HepG2 (cell line): ENCODE data around the gene HIRA. TPM values are rescaled to one million over a fixed set of nuclear protein-coding genes. Genes with fewer than 3 reads are reported as not detected.

Experiments
- ARID4A ChIP-seq: sonication (generic); formaldehyde crosslinking; IDR thresholded peaks from 2 replicates; pipeline ENCODE4 v1.5.0; 2020; ENCODE audit warnings: mild to moderate bottlenecking, missing genetic modification reagents, borderline replicate concordance
- ARNT2 ChIP-seq: sonication (generic); formaldehyde crosslinking; IDR thresholded peaks from 2 replicates; pipeline ENCODE4 v1.8.0; 2022; ENCODE audit warnings: mild to moderate bottlenecking, low read depth, missing genetic modification reagents, moderate library complexity
- CBFB ChIP-seq: sonication (generic); formaldehyde crosslinking; IDR thresholded peaks from 2 replicates; pipeline ENCODE4 v1.4.0; 2020; ENCODE audit warnings: missing genetic modification reagents
- HDAC2 ChIP-seq: sonication (generic); formaldehyde crosslinking; IDR thresholded peaks from 2 replicates; pipeline ENCODE4 v1.4.0; 2020; ENCODE audit warnings: missing genetic modification reagents
- HNF4A ChIP-seq: sonication (generic); formaldehyde crosslinking; IDR thresholded peaks from 2 replicates; pipeline ENCODE4 v1.4.0; 2020; ENCODE audit warnings: missing genetic modification reagents
- KLF15 ChIP-seq: sonication (generic); formaldehyde crosslinking; IDR thresholded peaks from 2 replicates; pipeline ENCODE4 v1.8.1; 2023; ENCODE audit warnings: borderline replicate concordance, mild to moderate bottlenecking, inconsistent platforms, missing genetic modification reagents, mixed read lengths
- MEF2D ChIP-seq: sonication (generic); formaldehyde crosslinking; IDR thresholded peaks from 2 replicates; pipeline ENCODE4 v1.5.1; 2020; ENCODE audit warnings: mild to moderate bottlenecking, missing genetic modification reagents
- NRL ChIP-seq: sonication (generic); formaldehyde crosslinking; IDR thresholded peaks from 2 replicates; pipeline ENCODE4 v1.5.0; 2020; ENCODE audit warnings: missing genetic modification reagents, mild to moderate bottlenecking, moderate library complexity, borderline replicate concordance
- PBX3 ChIP-seq: sonication (generic); formaldehyde crosslinking; IDR thresholded peaks from 2 replicates; pipeline ENCODE4 v1.8.1; 2023; ENCODE audit warnings: missing genetic modification reagents, inconsistent platforms, borderline replicate concordance
- PHF21A ChIP-seq: sonication (generic); formaldehyde crosslinking; IDR thresholded peaks from 2 replicates; pipeline ENCODE4 v1.5.0; 2020; ENCODE audit warnings: mild to moderate bottlenecking, missing genetic modification reagents
- POLR2A ChIP-seq, 2 experiments: IDR thresholded peaks; 2 replicates each; pipeline ENCODE4 v1.6.1; 2011; ENCODE audit warnings: low read depth in 2 of 2, low read length in 2 of 2, mild to moderate bottlenecking in 1 of 2, moderate library complexity in 1 of 2; ENCODE audit not compliant: insufficient read depth in 1 of 2
- RNF2 ChIP-seq: fragments of 450-650 bp; conservative IDR thresholded peaks from 2 replicates; pipeline ENCODE4 v1.6.1; 2016; ENCODE audit warnings: low read depth
- SUZ12 ChIP-seq: fragments of 150-350 bp; IDR thresholded peaks from 2 replicates; pipeline ENCODE4 v1.6.1; 2014; ENCODE audit warnings: low read depth, low read length
- TBX2 ChIP-seq: sonication (generic); formaldehyde crosslinking; IDR thresholded peaks from 2 replicates; pipeline ENCODE4 v1.5.0; 2020; ENCODE audit warnings: missing genetic modification reagents, mild to moderate bottlenecking, borderline replicate concordance
- THAP7 ChIP-seq: sonication (generic); formaldehyde crosslinking; IDR thresholded peaks from 2 replicates; pipeline ENCODE4 v1.8.1; 2023; ENCODE audit warnings: mild to moderate bottlenecking, missing genetic modification reagents
- ZNF225 ChIP-seq: sonication (generic); formaldehyde crosslinking; IDR thresholded peaks from 2 replicates; pipeline ENCODE4 v1.4.0; 2020; ENCODE audit warnings: mild to moderate bottlenecking, missing genetic modification reagents
- ZNF3 ChIP-seq: IDR thresholded peaks from 2 replicates; pipeline ENCODE4 v1.7.0; 2017; ENCODE audit warnings: inconsistent platforms
- ZNF333 ChIP-seq: sonication (generic); formaldehyde crosslinking; IDR thresholded peaks from 2 replicates; pipeline ENCODE4 v1.4.0; 2020; ENCODE audit warnings: mild to moderate bottlenecking, missing genetic modification reagents, borderline replicate concordance
- ZNF431 ChIP-seq: sonication (generic); formaldehyde crosslinking; IDR thresholded peaks from 2 replicates; pipeline ENCODE4 v1.9.0; 2022; ENCODE audit warnings: missing genetic modification reagents, low read depth, mild to moderate bottlenecking, borderline replicate concordance
- ZNF644 ChIP-seq: IDR thresholded peaks from 2 replicates; pipeline ENCODE4 v1.6.1; 2016; ENCODE audit warnings: low read depth
- ZNF768 ChIP-seq: sonication (generic); formaldehyde crosslinking; IDR thresholded peaks from 2 replicates; pipeline ENCODE4 v1.4.0; 2020; ENCODE audit warnings: missing genetic modification reagents
- ZNF850 ChIP-seq: sonication (generic); formaldehyde crosslinking; conservative IDR thresholded peaks from 2 replicates; pipeline ENCODE4 v1.9.0; 2021; ENCODE audit warnings: mild to moderate bottlenecking, missing genetic modification reagents
- ZSCAN31 ChIP-seq: sonication (generic); formaldehyde crosslinking; IDR thresholded peaks from 2 replicates; pipeline ENCODE4 v1.5.0; 2020; ENCODE audit warnings: low read depth, mild to moderate bottlenecking, missing genetic modification reagents
- polyA plus RNA-seq, 8 experiments: library from polyadenylated mRNA; depleted of rRNA in 3 of 8; stranded (reverse) in 7 of 8; unstranded in 1 of 8; fragments of >200 nt; fragmentation: Illumina TruSeq in 4 of 8; extraction: Trizol in 4 of 8; gene quantifications; 2 replicates each; pipeline versions ENCODE4 v1.2.1 to v1.2.3, GENCODE V29; 2011 to 2016; ENCODE audit warnings: low read depth in 4 of 8, missing spikeins in 1 of 8, mixed read lengths in 1 of 8; ENCODE audit not compliant: insufficient read depth in 1 of 8
- total RNA-seq, 5 experiments: library from RNA; depleted of rRNA; stranded (reverse); fragments of >200 nt; fragmentation: Illumina TruSeq; extraction: Trizol; gene quantifications; 2 replicates each; pipeline ENCODE4 v1.2.3, GENCODE V29; 2016; ENCODE audit warnings: low read depth in 1 of 5

Gene HIRA
- total and polyA plus RNA-seq, 2 of the 13 experiments (the other 11 are each of a cell fraction or from before 2014, with no cell fraction given): 21.5 to 29.2 TPM

GRCh38 chr22:19430890-19431541 lies 517 bp downstream of the HIRA start (continued):
- TF ChIP-seq MEF2D (CRISPR knock-in tag): 0 out of 2 replicates have a peak, but pooled peaks have one; percentile 36
- TF ChIP-seq ZNF431 (CRISPR knock-in tag): no peak
- peak; percentile 52 for TF ChIP-seq TBX2 (CRISPR knock-in tag)
- 0 out of 2 replicates have a peak, but pooled peaks have one; percentile 44 for TF ChIP-seq ZNF333 (CRISPR knock-in tag)
- no peak for TF ChIP-seq ZNF3 (CRISPR knock-in tag)
- 0 out of 2 replicates have a peak, but pooled peaks have one; percentile 54 for TF ChIP-seq THAP7 (CRISPR knock-in tag)
- no peak for TF ChIP-seq PHF21A
- 0 out of 2 replicates have a peak, but pooled peaks have one; percentile 21 for TF ChIP-seq ZNF644 (CRISPR knock-in tag)
- TF ChIP-seq CBFB: peak; percentile 65; the same call in 1 of the 2 replicates
- no peak for TF ChIP-seq PBX3 (CRISPR knock-in tag)
- TF ChIP-seq ARID4A: peak; percentile 63; the same call in 1 of the 2 replicates
- 0 out of 2 replicates have a peak, but pooled peaks have one; percentile 59 for TF ChIP-seq NRL (CRISPR knock-in tag)
- TF ChIP-seq HNF4A (CRISPR knock-in tag): peak; percentile 90
- TF ChIP-seq ZNF225 (CRISPR knock-in tag): peak; percentile 65; the same call in 1 of the 2 replicates
- TF ChIP-seq RNF2: peak; percentile 64; the same call in 1 of the 2 replicates
- peak; percentile 67 for TF ChIP-seq ZSCAN31 (CRISPR knock-in tag)
- 0 out of 2 replicates have a peak, but pooled peaks have one; percentile 12 for TF ChIP-seq HDAC2
- TF ChIP-seq ZNF850 (CRISPR knock-in tag): no peak
- TF ChIP-seq SUZ12: no peak
- peak in 1 of 2 experiments; percentile 45; a peak in 2 of 4 replicates for TF ChIP-seq POLR2A (IDR thresholded peaks at IDR 0.05; ENCODE audit: insufficient read depth in 1 of 2, low read depth in 2 of 2, low read length in 2 of 2)
- TF ChIP-seq ZNF768 (CRISPR knock-in tag): peak; percentile 56; the same call in 1 of the 2 replicates
- 0 out of 2 replicates have a peak, but pooled peaks have one; percentile 53 for TF ChIP-seq KLF15 (CRISPR knock-in tag)
- TF ChIP-seq ARNT2: 0 out of 2 replicates have a peak, but pooled peaks have one; percentile 39
